HepG2 (cell line): ENCODE data around the gene MAB21L4. TPM values are rescaled to one million over a fixed set of nuclear protein-coding genes. Genes with fewer than 3 reads are reported as not detected.

ENCODE experiments used
- DMAP1 ChIP-seq: IDR thresholded peaks from 2 replicates; pipeline ENCODE4 v1.6.1; 2016
- ESRRA ChIP-seq: sonication (generic); formaldehyde crosslinking; IDR thresholded peaks from 2 replicates; pipeline ENCODE4 v1.5.1; 2020; ENCODE audit warnings: mild to moderate bottlenecking, low read depth, missing genetic modification reagents
- FOXK1 ChIP-seq: sonication (generic); formaldehyde crosslinking; IDR thresholded peaks from 2 replicates; pipeline ENCODE4 v1.4.0; 2020; ENCODE audit warnings: low read depth, missing genetic modification reagents, borderline replicate concordance
- JUN ChIP-seq: sonication (generic); formaldehyde crosslinking; IDR thresholded peaks from 2 replicates; pipeline ENCODE4 v1.4.0; 2020; ENCODE audit warnings: mild to moderate bottlenecking, missing genetic modification reagents
- KAT7 ChIP-seq: IDR thresholded peaks from 2 replicates; pipeline ENCODE4 v1.6.1; 2018; ENCODE audit warnings: borderline replicate concordance, missing compliant biosample characterization
- KDM4B ChIP-seq: sonication (generic); formaldehyde crosslinking; IDR thresholded peaks from 2 replicates; pipeline ENCODE4 v1.4.0; 2020; ENCODE audit warnings: missing genetic modification reagents
- KLF6 ChIP-seq: IDR thresholded peaks from 2 replicates; pipeline ENCODE4 v1.8.0; 2016; ENCODE audit warnings: missing biosample characterization, missing genetic modification reagents
- MEIS2 ChIP-seq: sonication (generic); formaldehyde crosslinking; IDR thresholded peaks from 2 replicates; pipeline ENCODE4 v1.9.0; 2021; ENCODE audit warnings: mild to moderate bottlenecking, missing genetic modification reagents
- SUZ12 ChIP-seq: fragments of 150-350 bp; IDR thresholded peaks from 2 replicates; pipeline ENCODE4 v1.6.1; 2014; ENCODE audit warnings: low read depth, low read length
- ZNF234 ChIP-seq: sonication (generic); formaldehyde crosslinking; conservative IDR thresholded peaks from 2 replicates; pipeline ENCODE4 v1.5.1; 2020; ENCODE audit warnings: mild to moderate bottlenecking, missing genetic modification reagents
- polyA plus RNA-seq, 8 experiments: library from polyadenylated mRNA; depleted of rRNA in 3 of 8; stranded (reverse) in 7 of 8; unstranded in 1 of 8; fragments of >200 nt; fragmentation: Illumina TruSeq in 4 of 8; extraction: Trizol in 4 of 8; gene quantifications; 2 replicates each; pipeline versions ENCODE4 v1.2.1 to v1.2.3, GENCODE V29; 2011 to 2016; ENCODE audit warnings: low read depth in 4 of 8, missing spikeins in 1 of 8, mixed read lengths in 1 of 8; ENCODE audit not compliant: insufficient read depth in 1 of 8
- total RNA-seq, 5 experiments: library from RNA; depleted of rRNA; stranded (reverse); fragments of >200 nt; fragmentation: Illumina TruSeq; extraction: Trizol; gene quantifications; 2 replicates each; pipeline ENCODE4 v1.2.3, GENCODE V29; 2016; ENCODE audit warnings: low read depth in 1 of 5
- TF ChIP-seq, protein P1 (sequence below): sonication (generic); formaldehyde crosslinking; IDR thresholded peaks from 2 replicates; pipeline ENCODE4 v1.9.0; 2021; ENCODE audit warnings: mild to moderate bottlenecking, missing genetic modification reagents
- TF ChIP-seq, protein P2 (sequence below): sonication (generic); formaldehyde crosslinking; IDR thresholded peaks from 2 replicates; pipeline ENCODE4 v1.8.1; 2023; ENCODE audit warnings: missing genetic modification reagents, mild to moderate bottlenecking, borderline replicate concordance
- TF ChIP-seq, protein P3 (sequence below): sonication (generic); formaldehyde crosslinking; IDR thresholded peaks from 2 replicates; pipeline ENCODE4 v1.4.0; 2020; ENCODE audit warnings: missing genetic modification reagents
- TF ChIP-seq, protein P4 (sequence below): sonication (generic); formaldehyde crosslinking; IDR thresholded peaks from 2 replicates; pipeline ENCODE4 v1.4.0; 2020; ENCODE audit warnings: mild to moderate bottlenecking, low read depth, missing genetic modification reagents
- TF ChIP-seq, protein P5 (sequence below): fragments of 450-650 bp; IDR thresholded peaks from 2 replicates; pipeline ENCODE4 v1.6.1; 2017; ENCODE audit warnings: mild to moderate bottlenecking

MAB21L4 gene
- total and polyA plus RNA-seq, 2 of the 13 experiments (the other 11 are each of a cell fraction or from before 2014, with no cell fraction given) = 3.0 to 14.0 TPM

DNA sequence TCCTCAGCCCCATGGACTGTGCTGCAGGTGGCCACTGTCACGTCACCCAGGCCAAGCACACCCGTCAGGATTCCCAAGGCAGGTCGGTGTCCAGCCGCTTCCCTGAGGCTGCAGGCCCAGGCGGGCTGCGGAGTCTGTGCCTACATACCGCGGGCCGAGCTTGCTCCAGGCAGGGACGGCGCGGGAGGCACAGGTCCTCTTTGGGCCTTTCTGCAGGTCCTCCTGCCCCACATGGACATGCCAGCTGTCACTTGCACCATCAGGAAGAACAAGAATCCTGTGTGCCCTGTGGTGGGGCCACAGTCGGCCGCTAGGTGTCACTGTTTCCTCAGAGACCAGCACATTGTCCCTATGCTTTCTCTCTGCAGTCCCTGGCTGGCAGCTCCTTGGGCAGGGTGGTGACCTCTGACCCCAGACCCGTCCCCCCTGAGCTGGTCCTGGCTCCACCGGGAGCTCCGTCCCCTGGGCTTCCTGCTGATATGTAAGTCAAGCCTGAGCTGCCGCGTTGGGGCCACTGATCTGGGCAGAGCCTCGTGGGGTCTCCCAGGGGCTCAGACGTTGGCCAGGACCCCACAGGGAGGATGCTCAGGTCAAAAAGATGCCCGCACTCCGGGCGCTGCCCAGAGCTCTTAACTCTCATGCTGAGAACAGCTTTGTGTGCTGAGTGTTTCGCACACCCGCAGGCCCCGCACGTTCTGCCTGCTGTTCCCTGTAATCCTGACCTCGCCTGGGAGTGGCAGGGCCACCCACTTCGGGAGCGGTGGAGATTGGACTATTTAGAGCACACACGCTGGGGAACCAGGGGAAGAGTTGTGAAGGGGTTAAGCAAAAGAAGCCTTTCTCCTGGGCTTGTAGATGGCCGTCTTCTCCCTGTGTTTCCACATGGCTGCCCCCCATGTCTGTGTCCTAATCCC lies 44.6 kb downstream of the MAB21L4 start (continued):
- TF ChIP-seq, protein P1, sequence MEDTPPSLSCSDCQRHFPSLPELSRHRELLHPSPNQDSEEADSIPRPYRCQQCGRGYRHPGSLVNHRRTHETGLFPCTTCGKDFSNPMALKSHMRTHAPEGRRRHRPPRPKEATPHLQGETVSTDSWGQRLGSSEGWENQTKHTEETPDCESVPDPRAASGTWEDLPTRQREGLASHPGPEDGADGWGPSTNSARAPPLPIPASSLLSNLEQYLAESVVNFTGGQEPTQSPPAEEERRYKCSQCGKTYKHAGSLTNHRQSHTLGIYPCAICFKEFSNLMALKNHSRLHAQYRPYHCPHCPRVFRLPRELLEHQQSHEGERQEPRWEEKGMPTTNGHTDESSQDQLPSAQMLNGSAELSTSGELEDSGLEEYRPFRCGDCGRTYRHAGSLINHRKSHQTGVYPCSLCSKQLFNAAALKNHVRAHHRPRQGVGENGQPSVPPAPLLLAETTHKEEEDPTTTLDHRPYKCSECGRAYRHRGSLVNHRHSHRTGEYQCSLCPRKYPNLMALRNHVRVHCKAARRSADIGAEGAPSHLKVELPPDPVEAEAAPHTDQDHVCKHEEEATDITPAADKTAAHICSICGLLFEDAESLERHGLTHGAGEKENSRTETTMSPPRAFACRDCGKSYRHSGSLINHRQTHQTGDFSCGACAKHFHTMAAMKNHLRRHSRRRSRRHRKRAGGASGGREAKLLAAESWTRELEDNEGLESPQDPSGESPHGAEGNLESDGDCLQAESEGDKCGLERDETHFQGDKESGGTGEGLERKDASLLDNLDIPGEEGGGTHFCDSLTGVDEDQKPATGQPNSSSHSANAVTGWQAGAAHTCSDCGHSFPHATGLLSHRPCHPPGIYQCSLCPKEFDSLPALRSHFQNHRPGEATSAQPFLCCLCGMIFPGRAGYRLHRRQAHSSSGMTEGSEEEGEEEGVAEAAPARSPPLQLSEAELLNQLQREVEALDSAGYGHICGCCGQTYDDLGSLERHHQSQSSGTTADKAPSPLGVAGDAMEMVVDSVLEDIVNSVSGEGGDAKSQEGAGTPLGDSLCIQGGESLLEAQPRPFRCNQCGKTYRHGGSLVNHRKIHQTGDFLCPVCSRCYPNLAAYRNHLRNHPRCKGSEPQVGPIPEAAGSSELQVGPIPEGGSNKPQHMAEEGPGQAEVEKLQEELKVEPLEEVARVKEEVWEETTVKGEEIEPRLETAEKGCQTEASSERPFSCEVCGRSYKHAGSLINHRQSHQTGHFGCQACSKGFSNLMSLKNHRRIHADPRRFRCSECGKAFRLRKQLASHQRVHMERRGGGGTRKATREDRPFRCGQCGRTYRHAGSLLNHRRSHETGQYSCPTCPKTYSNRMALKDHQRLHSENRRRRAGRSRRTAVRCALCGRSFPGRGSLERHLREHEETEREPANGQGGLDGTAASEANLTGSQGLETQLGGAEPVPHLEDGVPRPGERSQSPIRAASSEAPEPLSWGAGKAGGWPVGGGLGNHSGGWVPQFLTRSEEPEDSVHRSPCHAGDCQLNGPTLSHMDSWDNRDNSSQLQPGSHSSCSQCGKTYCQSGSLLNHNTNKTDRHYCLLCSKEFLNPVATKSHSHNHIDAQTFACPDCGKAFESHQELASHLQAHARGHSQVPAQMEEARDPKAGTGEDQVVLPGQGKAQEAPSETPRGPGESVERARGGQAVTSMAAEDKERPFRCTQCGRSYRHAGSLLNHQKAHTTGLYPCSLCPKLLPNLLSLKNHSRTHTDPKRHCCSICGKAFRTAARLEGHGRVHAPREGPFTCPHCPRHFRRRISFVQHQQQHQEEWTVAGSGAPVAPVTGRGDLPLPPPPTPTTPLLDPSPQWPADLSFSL (CRISPR knock-in tag) = no peak
- TF ChIP-seq, protein P2, sequence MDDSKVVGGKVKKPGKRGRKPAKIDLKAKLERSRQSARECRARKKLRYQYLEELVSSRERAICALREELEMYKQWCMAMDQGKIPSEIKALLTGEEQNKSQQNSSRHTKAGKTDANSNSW (CRISPR knock-in tag) = no peak
- TF ChIP-seq ZNF234 (CRISPR knock-in tag) (no peak), KLF6 (CRISPR knock-in tag) (no peak), ESRRA (CRISPR knock-in tag) (no peak), JUN (CRISPR knock-in tag) (no peak), MEIS2 (CRISPR knock-in tag) (no peak), FOXK1 (peak; percentile 44; the same call in 1 of the 2 replicates), KDM4B (CRISPR knock-in tag) (0 out of 2 replicates have a peak, but pooled peaks have one; percentile 59), SUZ12 (no peak; the same call in 1 of the 2 replicates), KAT7 (no peak), DMAP1 (CRISPR knock-in tag) (no peak)
- TF ChIP-seq, protein P3, sequence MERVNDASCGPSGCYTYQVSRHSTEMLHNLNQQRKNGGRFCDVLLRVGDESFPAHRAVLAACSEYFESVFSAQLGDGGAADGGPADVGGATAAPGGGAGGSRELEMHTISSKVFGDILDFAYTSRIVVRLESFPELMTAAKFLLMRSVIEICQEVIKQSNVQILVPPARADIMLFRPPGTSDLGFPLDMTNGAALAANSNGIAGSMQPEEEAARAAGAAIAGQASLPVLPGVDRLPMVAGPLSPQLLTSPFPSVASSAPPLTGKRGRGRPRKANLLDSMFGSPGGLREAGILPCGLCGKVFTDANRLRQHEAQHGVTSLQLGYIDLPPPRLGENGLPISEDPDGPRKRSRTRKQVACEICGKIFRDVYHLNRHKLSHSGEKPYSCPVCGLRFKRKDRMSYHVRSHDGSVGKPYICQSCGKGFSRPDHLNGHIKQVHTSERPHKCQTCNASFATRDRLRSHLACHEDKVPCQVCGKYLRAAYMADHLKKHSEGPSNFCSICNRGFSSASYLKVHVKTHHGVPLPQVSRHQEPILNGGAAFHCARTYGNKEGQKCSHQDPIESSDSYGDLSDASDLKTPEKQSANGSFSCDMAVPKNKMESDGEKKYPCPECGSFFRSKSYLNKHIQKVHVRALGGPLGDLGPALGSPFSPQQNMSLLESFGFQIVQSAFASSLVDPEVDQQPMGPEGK = peak; percentile 58; the same call in 1 of the 2 replicates
- TF ChIP-seq, protein P4, sequence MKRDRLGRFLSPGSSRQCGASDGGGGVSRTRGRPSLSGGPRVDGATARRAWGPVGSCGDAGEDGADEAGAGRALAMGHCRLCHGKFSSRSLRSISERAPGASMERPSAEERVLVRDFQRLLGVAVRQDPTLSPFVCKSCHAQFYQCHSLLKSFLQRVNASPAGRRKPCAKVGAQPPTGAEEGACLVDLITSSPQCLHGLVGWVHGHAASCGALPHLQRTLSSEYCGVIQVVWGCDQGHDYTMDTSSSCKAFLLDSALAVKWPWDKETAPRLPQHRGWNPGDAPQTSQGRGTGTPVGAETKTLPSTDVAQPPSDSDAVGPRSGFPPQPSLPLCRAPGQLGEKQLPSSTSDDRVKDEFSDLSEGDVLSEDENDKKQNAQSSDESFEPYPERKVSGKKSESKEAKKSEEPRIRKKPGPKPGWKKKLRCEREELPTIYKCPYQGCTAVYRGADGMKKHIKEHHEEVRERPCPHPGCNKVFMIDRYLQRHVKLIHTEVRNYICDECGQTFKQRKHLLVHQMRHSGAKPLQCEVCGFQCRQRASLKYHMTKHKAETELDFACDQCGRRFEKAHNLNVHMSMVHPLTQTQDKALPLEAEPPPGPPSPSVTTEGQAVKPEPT (CRISPR knock-in tag) = no peak
- TF ChIP-seq, protein P5, sequence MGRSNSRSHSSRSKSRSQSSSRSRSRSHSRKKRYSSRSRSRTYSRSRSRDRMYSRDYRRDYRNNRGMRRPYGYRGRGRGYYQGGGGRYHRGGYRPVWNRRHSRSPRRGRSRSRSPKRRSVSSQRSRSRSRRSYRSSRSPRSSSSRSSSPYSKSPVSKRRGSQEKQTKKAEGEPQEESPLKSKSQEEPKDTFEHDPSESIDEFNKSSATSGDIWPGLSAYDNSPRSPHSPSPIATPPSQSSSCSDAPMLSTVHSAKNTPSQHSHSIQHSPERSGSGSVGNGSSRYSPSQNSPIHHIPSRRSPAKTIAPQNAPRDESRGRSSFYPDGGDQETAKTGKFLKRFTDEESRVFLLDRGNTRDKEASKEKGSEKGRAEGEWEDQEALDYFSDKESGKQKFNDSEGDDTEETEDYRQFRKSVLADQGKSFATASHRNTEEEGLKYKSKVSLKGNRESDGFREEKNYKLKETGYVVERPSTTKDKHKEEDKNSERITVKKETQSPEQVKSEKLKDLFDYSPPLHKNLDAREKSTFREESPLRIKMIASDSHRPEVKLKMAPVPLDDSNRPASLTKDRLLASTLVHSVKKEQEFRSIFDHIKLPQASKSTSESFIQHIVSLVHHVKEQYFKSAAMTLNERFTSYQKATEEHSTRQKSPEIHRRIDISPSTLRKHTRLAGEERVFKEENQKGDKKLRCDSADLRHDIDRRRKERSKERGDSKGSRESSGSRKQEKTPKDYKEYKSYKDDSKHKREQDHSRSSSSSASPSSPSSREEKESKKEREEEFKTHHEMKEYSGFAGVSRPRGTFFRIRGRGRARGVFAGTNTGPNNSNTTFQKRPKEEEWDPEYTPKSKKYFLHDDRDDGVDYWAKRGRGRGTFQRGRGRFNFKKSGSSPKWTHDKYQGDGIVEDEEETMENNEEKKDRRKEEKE = no peak
